Osteocyte (in vitro differentiated cells): Measurements from ENCODE around the gene CACTIN. TPM values are rescaled to one million over a fixed set of nuclear protein-coding genes. Genes with fewer than 3 reads are reported as not detected.

ENCODE experiments used
- DNase-seq: peaks from one replicate; pipeline ENCODE4 v3.0.0; 2021; ENCODE audit warnings: mixed read lengths; ENCODE audit not compliant: unreplicated experiment; ENCODE audit errors: extremely low spot score
- H3K27ac Mint-ChIP-seq: one replicate; pipeline ENCODE4 v1.8.0; 2021; ENCODE audit warnings: mild to moderate bottlenecking, mixed read lengths; ENCODE audit not compliant: unreplicated experiment
- H3K27me3 Mint-ChIP-seq: one replicate; pipeline ENCODE4 v1.8.0; 2021; ENCODE audit warnings: mixed read lengths; ENCODE audit not compliant: unreplicated experiment
- H3K36me3 Mint-ChIP-seq: one replicate; pipeline ENCODE4 v1.8.0; 2021; ENCODE audit warnings: mixed read lengths; ENCODE audit not compliant: unreplicated experiment
- H3K4me1 Mint-ChIP-seq: one replicate; pipeline ENCODE4 v1.8.0; 2021; ENCODE audit warnings: mixed read lengths; ENCODE audit not compliant: unreplicated experiment
- H3K4me3 Mint-ChIP-seq: one replicate; pipeline ENCODE4 v1.8.0; 2021; ENCODE audit warnings: mild to moderate bottlenecking, moderate library complexity, mixed read lengths; ENCODE audit not compliant: unreplicated experiment
- H3K9me3 Mint-ChIP-seq: one replicate; pipeline ENCODE4 v1.8.0; 2021; ENCODE audit warnings: mixed read lengths; ENCODE audit not compliant: unreplicated experiment
- CTCF ChIP-seq: fragments of 200-600 bp; sonication (generic); IDR thresholded peaks from 2 replicates; pipeline ENCODE4 v1.5.0; 2021; ENCODE audit warnings: antibody characterized with exemption, mild to moderate bottlenecking, moderate library complexity
- total RNA-seq: library from RNA; stranded (reverse); gene quantifications from 2 replicates; pipeline ENCODE4 v1.2.1, GENCODE V29; 2021

Gene CACTIN
- total RNA-seq, 1 donor from 2014 or later = 24.7 TPM

DNA sequence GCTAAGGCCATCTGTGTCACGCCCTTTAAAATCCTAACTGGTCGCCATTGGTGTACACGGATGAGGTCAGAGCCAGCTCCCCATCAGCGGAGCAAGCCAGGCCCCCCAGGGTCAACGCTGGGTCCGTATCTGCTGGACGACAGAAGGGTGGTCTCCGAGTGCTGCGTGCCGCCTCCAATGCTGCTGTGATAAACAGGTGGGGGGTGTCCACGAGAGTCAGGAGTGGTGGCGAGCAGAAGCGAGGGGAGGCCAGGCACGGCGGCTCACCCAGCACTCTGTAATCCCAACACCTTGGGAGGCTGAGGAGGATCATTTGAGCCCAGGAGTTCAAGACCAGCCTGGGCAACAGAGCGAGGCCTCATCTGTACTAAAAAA, 30.8 kb upstream of the CACTIN start:
- peaks cover 21% of the 10 kb centered on the region for H3K36me3 Mint-ChIP-seq
- no peaks in the 10 kb centered on the region for H3K27me3 Mint-ChIP-seq
- no peak overlapping the region for H3K4me3 Mint-ChIP-seq
- no peak for DNase-seq
- no peaks in the 10 kb centered on the region for H3K9me3 Mint-ChIP-seq
- H3K27ac Mint-ChIP-seq = no peak overlapping the region
- H3K4me1 Mint-ChIP-seq = peaks cover 7% of the 10 kb centered on the region
- TF ChIP-seq CTCF = peak; percentile 1

DNA sequence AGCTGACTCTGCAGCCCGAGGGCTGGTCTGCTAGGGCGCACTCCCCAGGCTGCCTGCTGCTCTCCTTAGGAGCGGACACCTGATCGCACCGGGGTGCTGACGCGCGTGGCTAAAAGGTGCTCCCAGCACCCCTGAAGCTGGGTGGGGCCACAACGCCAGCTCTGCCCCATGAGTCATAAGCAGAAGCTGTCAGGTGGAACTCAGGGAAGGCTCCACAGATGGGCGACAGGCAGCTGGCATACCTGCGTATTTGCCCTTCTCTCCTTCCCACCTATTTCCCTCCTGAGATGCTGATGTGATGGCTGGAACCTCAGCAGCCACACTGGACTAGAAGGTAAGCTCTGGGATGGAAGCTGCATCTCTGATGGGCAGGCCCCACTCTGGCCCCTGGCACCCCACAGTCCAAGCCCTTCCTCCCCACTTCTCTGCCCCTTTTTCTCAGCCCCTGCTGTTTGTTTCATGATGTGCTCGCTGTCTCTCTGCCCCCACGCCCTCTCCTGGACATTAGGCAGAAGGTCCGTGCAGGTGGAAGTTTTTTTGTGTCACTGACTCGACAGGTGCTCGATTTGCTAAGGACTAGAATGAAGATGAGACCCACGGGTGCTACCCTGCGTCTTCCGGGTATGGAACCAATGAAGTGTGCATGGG, 30.3 kb upstream of the CACTIN start:
- Mint-ChIP-seq H3K4me1 (peaks cover 7% of the 10 kb centered on the region), H3K27me3 (no peaks in the 10 kb centered on the region), H3K36me3 (peaks cover 21% of the 10 kb centered on the region), H3K4me3 (no peak overlapping the region), H3K27ac (no peak overlapping the region), H3K9me3 (no peaks in the 10 kb centered on the region)
- peak; percentile 6 for TF ChIP-seq CTCF
- no peak for DNase-seq

DNA sequence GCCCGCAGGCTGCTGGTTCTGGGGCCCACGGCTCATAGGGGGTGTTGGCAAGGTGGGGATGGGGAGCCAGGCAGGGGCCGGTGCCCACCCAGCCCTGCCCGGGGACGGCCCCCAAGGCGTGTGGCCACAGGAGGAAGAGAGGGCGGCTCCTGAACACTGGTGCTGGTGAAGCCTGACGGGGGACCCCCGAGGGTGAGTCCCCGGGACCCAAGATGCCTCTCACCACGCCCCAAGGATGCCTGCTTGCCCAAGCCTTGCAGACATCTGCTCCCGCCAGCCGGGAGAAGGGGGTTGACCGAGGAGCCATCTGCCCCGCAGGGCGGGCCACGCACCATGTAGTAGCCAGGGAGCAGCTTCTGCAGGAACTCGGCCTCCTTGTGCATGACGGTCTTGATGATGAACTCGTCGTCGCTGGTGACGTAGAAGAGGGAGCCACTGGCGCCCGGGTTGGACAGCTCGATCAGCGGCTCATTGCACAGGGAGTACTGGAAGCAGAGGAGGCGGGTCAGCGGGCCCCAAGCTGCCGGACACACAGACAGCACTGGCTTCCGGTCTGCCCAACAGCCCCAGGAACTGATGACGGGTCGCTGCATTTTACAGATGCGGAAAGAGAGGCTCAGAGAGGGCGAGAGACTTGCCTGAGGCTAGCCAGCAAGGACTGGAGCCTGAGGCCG, 29.6 kb upstream of the CACTIN start:
- no peak overlapping the region for H3K4me3 Mint-ChIP-seq
- DNase-seq = no peak
- no peak for TF ChIP-seq CTCF
- H3K4me1 Mint-ChIP-seq = peaks cover 7% of the 10 kb centered on the region
- no peaks in the 10 kb centered on the region for H3K9me3 Mint-ChIP-seq
- no peaks in the 10 kb centered on the region for H3K27me3 Mint-ChIP-seq
- peak overlapping the region; percentile 89 for H3K27ac Mint-ChIP-seq
- H3K36me3 Mint-ChIP-seq = peaks cover 19% of the 10 kb centered on the region

- no peak overlapping the region for H3K4me3 Mint-ChIP-seq
- TF ChIP-seq CTCF = no peak
- peak; percentile 90 for DNase-seq
- H3K9me3 Mint-ChIP-seq = no peaks in the 10 kb centered on the region
- H3K4me1 Mint-ChIP-seq = peaks cover 7% of the 10 kb centered on the region
- peaks cover 13% of the 10 kb centered on the region for H3K36me3 Mint-ChIP-seq
- peak overlapping the region; percentile 89 for H3K27ac Mint-ChIP-seq
- no peaks in the 10 kb centered on the region for H3K27me3 Mint-ChIP-seq
Observed at GRCh38 chr19:3655402-3656072, 28.9 kb upstream of the CACTIN start.

GRCh38 chr19:3653865-3654513, 27.4 kb upstream of the CACTIN start:
- Mint-ChIP-seq H3K9me3 (no peaks in the 10 kb centered on the region), H3K4me1 (peaks cover 7% of the 10 kb centered on the region), H3K36me3 (peaks cover 13% of the 10 kb centered on the region), H3K27me3 (no peaks in the 10 kb centered on the region), H3K4me3 (no peak overlapping the region), H3K27ac (no peak overlapping the region)
- DNase-seq = no peak
- TF ChIP-seq CTCF = peak; percentile 27
